Amniotic stem cell (primary cell): ENCODE results near the gene SLC25A52.
"Not testable (repeated sequence)": the region's sequence is repeated elsewhere in the genome, so short reads cannot be mapped to it uniquely, and the experiment has no call there.

Source experiments
- DNase-seq: peaks from one replicate; lab custom pipeline; 2025; lab: John Stamatoyannopoulos, UW

The SLC25A52 gene

GRCh38 chr18:31740180-31740579 lies 20.5 kb downstream of the SLC25A52 start:
- no peak for DNase-seq

- DNase-seq: no peak
These were observed 21.0 kb downstream of the SLC25A52 start for GRCh38 chr18:31739651-31740050.

DNA sequence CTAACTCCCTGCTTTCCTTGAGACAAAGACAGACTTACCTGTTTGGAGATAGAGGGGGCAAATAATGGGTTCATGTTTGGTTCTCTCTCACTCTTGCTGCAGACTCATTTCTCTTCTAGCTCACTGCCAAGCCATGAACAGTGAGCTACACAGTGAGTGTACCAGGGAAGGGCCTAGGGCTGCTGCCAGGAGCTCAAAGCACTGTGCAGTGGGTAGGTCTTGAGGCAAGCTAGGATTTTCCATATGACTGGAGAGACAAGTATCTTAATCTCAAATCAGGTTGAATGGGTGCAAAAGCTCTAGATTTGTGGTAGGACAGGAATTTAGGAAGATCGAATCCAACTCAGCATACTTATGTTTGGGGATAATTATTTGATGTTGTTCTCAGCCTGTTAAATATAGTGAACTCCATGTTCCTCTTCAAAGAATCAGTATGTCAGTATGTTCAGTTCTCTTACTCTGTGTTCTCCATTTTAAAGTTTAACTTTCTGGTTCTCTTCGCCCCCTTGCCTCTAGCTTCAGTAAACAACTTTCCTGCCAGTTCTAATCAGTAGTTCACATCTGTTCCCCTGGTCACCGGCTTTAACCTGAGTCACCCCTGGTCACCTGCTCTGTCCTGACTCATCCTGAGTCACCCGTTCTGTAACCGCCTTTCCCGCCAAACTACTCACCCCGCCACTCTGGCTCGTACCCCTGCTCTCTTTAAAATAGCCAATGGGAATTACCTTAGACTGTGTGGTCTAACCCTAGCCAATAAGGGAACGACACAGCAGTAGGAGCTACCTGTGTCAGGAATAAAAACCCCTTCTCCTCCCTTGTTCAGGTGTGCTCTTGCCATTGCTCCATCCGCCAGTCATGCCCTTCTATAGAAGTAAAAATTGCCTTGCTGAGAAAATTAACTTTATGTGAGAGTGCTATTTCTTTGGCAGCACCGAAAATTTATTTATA lies 21.9 kb downstream of the SLC25A52 start:
- no peak for DNase-seq

- no peak for DNase-seq
These were observed 24.1 kb downstream of the SLC25A52 start for GRCh38 chr18:31736630-31737029.

GRCh38 chr18:31731628-31732027 lies 29.1 kb downstream of the SLC25A52 start:
- no peak for DNase-seq

DNA sequence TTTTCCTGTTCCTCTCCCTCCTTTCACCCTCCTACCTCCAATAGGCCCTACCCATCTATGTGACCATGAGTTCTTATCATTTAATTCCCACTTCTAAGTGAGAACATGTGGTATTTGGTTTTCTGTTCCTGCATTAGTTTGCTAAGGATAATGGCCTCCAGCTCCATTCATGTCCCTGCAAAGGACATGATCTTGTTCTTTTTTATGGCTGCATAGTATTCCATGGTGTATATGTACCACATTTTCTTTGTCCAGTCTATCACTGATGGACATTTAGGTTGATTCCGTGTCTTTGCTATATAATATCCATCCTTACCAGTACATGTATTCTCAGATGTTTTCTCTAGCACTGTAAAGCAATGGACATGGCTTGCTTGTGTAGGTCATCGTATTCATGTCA lies 31.5 kb downstream of the SLC25A52 start:
- DNase-seq: not testable (repeated sequence)

GRCh38 chr18:31723990-31724711 lies 36.5 kb downstream of the SLC25A52 start:
- no peak for DNase-seq

DNA sequence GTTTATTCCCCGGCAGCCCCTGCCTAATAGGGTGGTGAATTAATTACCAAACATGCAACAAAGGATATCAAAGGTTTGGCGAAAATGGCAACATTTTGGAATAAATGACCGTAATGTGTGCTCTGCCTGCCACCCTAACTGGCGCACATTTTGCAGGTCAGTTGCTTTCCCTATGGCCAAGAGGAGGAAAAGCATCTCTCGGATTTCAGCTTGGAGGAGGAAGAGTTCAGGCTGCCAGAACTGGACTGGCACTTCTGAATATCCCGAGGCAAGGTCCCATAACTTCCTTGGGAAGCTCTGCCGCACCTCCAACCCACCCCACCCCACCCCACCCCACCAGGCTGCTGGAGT lies 37.1 kb downstream of the SLC25A52 start:
- no peak for DNase-seq

GRCh38 chr18:31722369-31722957 lies 38.2 kb downstream of the SLC25A52 start:
- no peak for DNase-seq

GRCh38 chr18:31721601-31722000 lies 39.1 kb downstream of the SLC25A52 start:
- no peak for DNase-seq

DNA sequence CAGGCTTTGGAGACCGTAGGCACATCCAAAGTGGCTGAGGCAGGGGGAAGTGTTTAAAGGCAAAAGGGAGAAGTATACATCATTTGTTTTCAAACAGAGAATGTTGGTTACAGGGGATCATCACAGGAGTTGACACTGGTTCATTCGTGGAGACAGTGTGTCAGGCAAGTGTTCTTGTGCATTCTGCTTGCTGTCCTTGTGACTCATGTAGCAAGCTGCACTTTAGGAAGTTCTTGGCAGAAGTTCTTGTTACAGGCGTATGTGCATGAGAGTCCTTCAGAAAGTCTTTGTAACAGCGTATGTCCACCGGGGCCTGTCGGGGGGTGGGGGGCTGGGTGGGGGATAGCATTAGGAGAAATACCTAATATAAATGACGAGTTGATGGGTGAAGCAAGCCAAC lies 39.8 kb downstream of the SLC25A52 start:
- DNase-seq: no peak

GRCh38 chr18:31719363-31720006 lies 41.2 kb downstream of the SLC25A52 start:
- DNase-seq: no peak

DNA sequence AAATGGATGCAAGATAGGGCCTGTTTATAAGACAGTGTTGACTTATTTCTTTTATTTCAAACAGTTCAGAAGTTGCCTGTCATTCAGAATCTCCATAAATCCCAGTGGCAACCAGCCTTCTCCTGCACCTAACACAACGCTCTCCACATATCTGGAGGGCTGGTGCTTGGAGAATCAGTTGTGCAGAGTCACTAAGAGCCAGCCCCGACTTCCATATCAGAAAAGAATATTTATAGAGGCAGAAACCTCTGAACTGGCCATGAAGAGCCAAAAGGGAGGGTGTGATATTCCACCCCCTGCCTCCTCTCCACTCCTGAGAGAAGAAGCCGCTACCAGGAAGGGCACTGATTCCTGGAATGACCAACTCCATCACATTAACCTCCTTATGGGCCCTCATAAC lies 42.3 kb downstream of the SLC25A52 start:
- no peak for DNase-seq

- DNase-seq: no peak
These were observed 44.3 kb downstream of the SLC25A52 start for GRCh38 chr18:31716362-31716761.

- no peak for DNase-seq
These were observed 49.1 kb downstream of the SLC25A52 start for GRCh38 chr18:31711365-31712172.

DNA sequence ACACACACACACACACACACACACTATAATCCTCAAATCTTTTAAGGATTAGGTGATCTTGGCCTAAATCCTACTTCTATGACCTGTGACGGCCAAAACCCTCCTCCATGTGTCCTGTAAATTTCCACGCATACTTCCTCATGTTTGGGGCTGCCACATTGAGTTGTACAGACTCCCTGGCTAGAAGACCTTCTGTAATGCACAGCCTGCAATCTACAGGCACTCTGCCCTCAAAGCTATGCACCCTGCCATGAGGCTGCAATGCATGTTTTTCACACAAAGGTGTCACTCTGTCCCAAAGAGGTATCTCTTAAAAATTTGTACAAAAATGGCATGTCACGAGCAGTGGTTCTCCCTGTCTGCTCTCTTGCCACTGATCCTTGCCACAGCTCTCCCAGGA lies 49.9 kb downstream of the SLC25A52 start:
- no peak for DNase-seq
